A549 (cell line): ENCODE results near the gene KCTD4. TPM values are rescaled to one million over a fixed set of nuclear protein-coding genes. Genes with fewer than 3 reads are reported as not detected.
A peak's percentile ranks its signal among the peaks of the same experiment; 100 is the strongest.

Source experiments
- ATAC-seq, 2 experiments: fragments of 200-7000 bp in 1 of 2; fragments of >200 bp in 1 of 2; cut with Nextera tagmentation in 1 of 2; cut with Tn5 transposase in 1 of 2; 3 replicates each; pipeline versions ENCODE4 v1.8.0 to v1.9.1; 2018 to 2020; ENCODE audit warnings: mild to moderate bottlenecking in 1 of 2, moderate library complexity in 1 of 2
- CTCF ChIA-PET: fragments of 300-600 bp; sonication (Branson Sonifier 250); formaldehyde crosslinking; extraction: SDS; loops from one replicate; lab custom pipeline; 2021; ENCODE audit warnings: antibody characterized with exemption, inconsistent platforms; lab: Yijun Ruan, JAX
- POLR2A ChIA-PET: fragments of 350-600 bp; formaldehyde crosslinking; extraction: SDS; loops from one replicate; lab custom pipeline; 2021; ENCODE audit warnings: antibody characterized with exemption, inconsistent platforms; lab: Yijun Ruan, JAX
- DNase-seq, 2 experiments: peaks; one replicate each; pipeline versions ENCODE4 v3.0.0 to v3.0.0-alpha.2; 2011 to 2016; ENCODE audit warnings: low read depth in 1 of 2, low spot score in 1 of 2
- FAIRE-seq: peaks from 2 replicates; lab custom pipeline; 2011; peaks lifted over from hg19 to GRCh38; lab: Jason Lieb, UNC
- H3K27ac ChIP-seq, 2 experiments: fragments of >200 bp; sonication (Bioruptor Twin); formaldehyde crosslinking; 3 replicates each; pipeline ENCODE4 v1.5.1; 2016 to 2017
- H3K4me1 ChIP-seq: fragments of >200 bp; sonication (Bioruptor Twin); formaldehyde crosslinking; 3 replicates; pipeline ENCODE4 v1.6.1; 2016
- H3K4me2 ChIP-seq: fragments of >200 bp; sonication (Bioruptor Twin); formaldehyde crosslinking; 3 replicates; pipeline ENCODE4 v1.6.1; 2016
- H3K4me3 ChIP-seq: fragments of >200 bp; sonication (Bioruptor Twin); formaldehyde crosslinking; 3 replicates; pipeline ENCODE4 v1.5.1; 2016
- H3K9me3 ChIP-seq: fragments of >200 bp; sonication (Bioruptor Twin); formaldehyde crosslinking; 3 replicates; pipeline ENCODE4 v1.6.1; 2016
- CBX8 ChIP-seq: fragments of 200-600 bp; sonication (generic); IDR thresholded peaks from 2 replicates; pipeline ENCODE4 v1.6.1; 2016
- CHD2 ChIP-seq: fragments of 150-350 bp; IDR thresholded peaks from 2 replicates; pipeline ENCODE4 v1.6.1; 2014; ENCODE audit warnings: low read length; ENCODE audit not compliant: partially characterized antibody
- ESRRA ChIP-seq: fragments of 150-350 bp; IDR thresholded peaks from 2 replicates; pipeline ENCODE4 v1.6.1; 2014; ENCODE audit warnings: mild to moderate bottlenecking, low read length, borderline replicate concordance
- FOXS1 ChIP-seq: fragments of 250-450 bp; sonication (Bioruptor Pico); IDR thresholded peaks from 2 replicates; pipeline ENCODE4 v1.5.0; 2020; ENCODE audit warnings: mild to moderate bottlenecking, moderate library complexity
- GATA3 ChIP-seq: IDR thresholded peaks from 2 replicates; pipeline ENCODE4 v1.6.1; 2012; ENCODE audit warnings: borderline replicate concordance
- HDAC2 ChIP-seq: fragments of 200-600 bp; sonication (generic); IDR thresholded peaks from 2 replicates; pipeline ENCODE4 v1.6.1; 2016
- HEYL ChIP-seq: fragments of 250-450 bp; sonication (Bioruptor Pico); IDR thresholded peaks from 2 replicates; pipeline ENCODE4 v1.8.0; 2021; ENCODE audit warnings: mild to moderate bottlenecking, moderate library complexity
- HOXA7 ChIP-seq: fragments of 250-450 bp; sonication (Bioruptor Pico); IDR thresholded peaks from 2 replicates; pipeline ENCODE4 v1.5.0; 2020; ENCODE audit warnings: mild to moderate bottlenecking, moderate library complexity
- HOXB13 ChIP-seq: fragments of 250-450 bp; sonication (Bioruptor Pico); IDR thresholded peaks from 2 replicates; pipeline ENCODE4 v1.5.0; 2020; ENCODE audit warnings: low read depth, mild to moderate bottlenecking, moderate library complexity
- HOXB5 ChIP-seq: fragments of 250-450 bp; sonication (Bioruptor Pico); IDR thresholded peaks from 2 replicates; pipeline ENCODE4 v1.5.0; 2020; ENCODE audit warnings: mild to moderate bottlenecking, moderate library complexity
- JUNB ChIP-seq: fragments of >200 bp; sonication (Bioruptor Twin); formaldehyde crosslinking; IDR thresholded peaks from 2 replicates; pipeline ENCODE4 v1.6.1; 2016
- KDM1A ChIP-seq: fragments of 200-600 bp; sonication (generic); IDR thresholded peaks from 2 replicates; pipeline ENCODE4 v1.6.1; 2016; ENCODE audit warnings: low read depth, mild to moderate bottlenecking
- MAFK ChIP-seq: fragments of 450-650 bp; IDR thresholded peaks from 2 replicates; pipeline ENCODE4 v1.6.1; 2014; ENCODE audit not compliant: partially characterized antibody
- MYC ChIP-seq: IDR thresholded peaks from 2 replicates; pipeline ENCODE4 v1.6.1; 2012; ENCODE audit warnings: mild to moderate bottlenecking, inconsistent platforms, low read length, improper control_type of control experiment, borderline replicate concordance
- NFE2L2 ChIP-seq: fragments of 150-350 bp; conservative IDR thresholded peaks from 2 replicates; pipeline ENCODE4 v1.6.1; 2014; ENCODE audit warnings: low read length
- NPAS2 ChIP-seq: fragments of 250-450 bp; sonication (Bioruptor Pico); IDR thresholded peaks from 2 replicates; pipeline ENCODE4 v1.8.0; 2022; ENCODE audit warnings: mild to moderate bottlenecking, moderate library complexity, borderline replicate concordance
- NR3C1 ChIP-seq: fragments of >200 bp; sonication (Bioruptor Twin); formaldehyde crosslinking; IDR thresholded peaks from 3 replicates; pipeline ENCODE4 v1.6.1; 2017
- PHF8 ChIP-seq: fragments of 200-600 bp; sonication (generic); IDR thresholded peaks from 2 replicates; pipeline ENCODE4 v1.6.1; 2016; ENCODE audit warnings: low read depth, mild to moderate bottlenecking, antibody characterized with exemption, moderate library complexity, borderline replicate concordance
- POLR2A ChIP-seq: IDR thresholded peaks from 2 replicates; pipeline ENCODE4 v1.6.1; 2012; ENCODE audit warnings: mild to moderate bottlenecking, low read length
- POLR2AphosphoS2 ChIP-seq: conservative IDR thresholded peaks from 2 replicates; pipeline ENCODE4 v1.6.1; 2012; ENCODE audit warnings: low read length, improper control_type of control experiment, inconsistent platforms
- RNF2 ChIP-seq: fragments of 200-600 bp; sonication (generic); IDR thresholded peaks from 2 replicates; pipeline ENCODE4 v1.6.1; 2016; ENCODE audit warnings: low read depth, mild to moderate bottlenecking, antibody characterized with exemption, moderate library complexity, borderline replicate concordance
- SREBF2 ChIP-seq: fragments of 450-650 bp; IDR thresholded peaks from 2 replicates; pipeline ENCODE4 v1.6.1; 2014; ENCODE audit warnings: mild to moderate bottlenecking, moderate library complexity
- ZFP36 ChIP-seq: fragments of 450-650 bp; IDR thresholded peaks from 2 replicates; pipeline ENCODE4 v1.6.1; 2014; ENCODE audit warnings: borderline replicate concordance; ENCODE audit not compliant: partially characterized antibody
- ZNF302 ChIP-seq: fragments of 250-450 bp; sonication (Bioruptor Pico); IDR thresholded peaks from 2 replicates; pipeline ENCODE4 v1.9.0; 2021; ENCODE audit warnings: inconsistent platforms, mild to moderate bottlenecking, moderate library complexity
- ZSCAN20 ChIP-seq: fragments of 250-450 bp; sonication (Bioruptor Pico); IDR thresholded peaks from 2 replicates; pipeline ENCODE4 v1.8.0; 2022; ENCODE audit warnings: mild to moderate bottlenecking, moderate library complexity
- WGBS: methylation state at CpG from one replicate; pipeline ENCODE4 v1.1.6; 2017; ENCODE audit errors: missing lambda C conversion rate; 5-methylcytosine and 5-hydroxymethylcytosine counted together
- polyA plus RNA-seq, 4 experiments: library from polyadenylated mRNA; depleted of rRNA in 3 of 4; stranded (reverse); fragments of >200 nt; fragmentation: RNase III in 1 of 4; extraction: RNeasy Plus Mini Kit Qiagen cat#74134 plus additional on column Dnase treatment in 1 of 4; gene quantifications; 2 replicates in 3 of 4; 3 replicates in 1 of 4; pipeline ENCODE4 v1.2.3, GENCODE V29; 2011 to 2017
- TF ChIP-seq, protein P1 (sequence below): fragments of >200 bp; sonication (Bioruptor Twin); formaldehyde crosslinking; IDR thresholded peaks from 3 replicates; pipeline ENCODE4 v1.6.1; 2016
- TF ChIP-seq, protein P2 (sequence below): IDR thresholded peaks from 2 replicates; pipeline ENCODE4 v1.6.1; 2012; ENCODE audit warnings: low read depth, borderline replicate concordance
- TF ChIP-seq, protein P3 (sequence below): IDR thresholded peaks from 2 replicates; pipeline ENCODE4 v1.6.1; 2012
- TF ChIP-seq, protein P4 (sequence below): fragments of >200 bp; sonication (Bioruptor Twin); formaldehyde crosslinking; IDR thresholded peaks from 3 replicates; pipeline ENCODE4 v1.5.1; 2016
- TF ChIP-seq, protein P5 (sequence below): fragments of >200 bp; sonication (Bioruptor Twin); formaldehyde crosslinking; IDR thresholded peaks from 2 replicates; pipeline ENCODE4 v1.6.1; 2016

KCTD4 gene
- polyA plus RNA-seq, 2 of the 4 experiments (the other 2 are of a cell fraction): not detected

DNA sequence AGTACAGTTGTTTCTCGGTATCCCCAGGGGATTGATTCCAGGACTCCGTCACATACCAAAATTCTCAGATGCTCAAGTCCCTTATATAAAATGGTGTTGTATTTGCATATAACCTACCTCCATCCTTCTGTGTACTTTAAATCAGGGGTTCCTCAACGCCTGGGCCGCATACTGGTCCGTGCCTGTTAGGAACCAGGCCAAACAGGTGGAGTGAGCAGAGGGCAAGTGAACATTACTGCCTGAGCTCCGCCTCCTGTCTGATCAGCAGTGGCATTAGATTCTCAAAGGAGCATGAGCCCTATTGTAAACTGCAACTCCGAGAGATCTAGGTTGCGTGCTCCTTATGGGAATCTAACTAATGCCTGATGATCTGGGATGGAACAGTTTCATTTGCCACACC, 42.2 kb upstream of the KCTD4 start:
- FAIRE-seq (no peak), ATAC-seq (no peak)
- H3K27ac ChIP-seq: no peak overlapping the region
- WGBS: 95% methylated on average over 8 of the region's 8 CpGs
- CTCF ChIA-PET: no interaction called here
- no peaks in the 10 kb centered on the region for H3K9me3 ChIP-seq
- no peak overlapping the region for H3K4me2 ChIP-seq
- peaks cover 19% of the 10 kb centered on the region for H3K4me1 ChIP-seq
- TF ChIP-seq MYC (no peak), SREBF2 (no peak), HOXB5 (CRISPR knock-in tag) (no peak), GATA3 (no peak), KDM1A (no peak), MAFK (no peak), NR3C1 (no peak), FOXS1 (no peak), HEYL (no peak), PHF8 (no peak), ESRRA (no peak), POLR2A (no peak)
- TF ChIP-seq, protein P1, sequence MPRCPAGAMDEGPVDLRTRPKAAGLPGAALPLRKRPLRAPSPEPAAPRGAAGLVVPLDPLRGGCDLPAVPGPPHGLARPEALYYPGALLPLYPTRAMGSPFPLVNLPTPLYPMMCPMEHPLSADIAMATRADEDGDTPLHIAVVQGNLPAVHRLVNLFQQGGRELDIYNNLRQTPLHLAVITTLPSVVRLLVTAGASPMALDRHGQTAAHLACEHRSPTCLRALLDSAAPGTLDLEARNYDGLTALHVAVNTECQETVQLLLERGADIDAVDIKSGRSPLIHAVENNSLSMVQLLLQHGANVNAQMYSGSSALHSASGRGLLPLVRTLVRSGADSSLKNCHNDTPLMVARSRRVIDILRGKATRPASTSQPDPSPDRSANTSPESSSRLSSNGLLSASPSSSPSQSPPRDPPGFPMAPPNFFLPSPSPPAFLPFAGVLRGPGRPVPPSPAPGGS: no peak
- TF ChIP-seq, protein P2, sequence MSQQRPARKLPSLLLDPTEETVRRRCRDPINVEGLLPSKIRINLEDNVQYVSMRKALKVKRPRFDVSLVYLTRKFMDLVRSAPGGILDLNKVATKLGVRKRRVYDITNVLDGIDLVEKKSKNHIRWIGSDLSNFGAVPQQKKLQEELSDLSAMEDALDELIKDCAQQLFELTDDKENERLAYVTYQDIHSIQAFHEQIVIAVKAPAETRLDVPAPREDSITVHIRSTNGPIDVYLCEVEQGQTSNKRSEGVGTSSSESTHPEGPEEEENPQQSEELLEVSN: no peak
- TF ChIP-seq, protein P3, sequence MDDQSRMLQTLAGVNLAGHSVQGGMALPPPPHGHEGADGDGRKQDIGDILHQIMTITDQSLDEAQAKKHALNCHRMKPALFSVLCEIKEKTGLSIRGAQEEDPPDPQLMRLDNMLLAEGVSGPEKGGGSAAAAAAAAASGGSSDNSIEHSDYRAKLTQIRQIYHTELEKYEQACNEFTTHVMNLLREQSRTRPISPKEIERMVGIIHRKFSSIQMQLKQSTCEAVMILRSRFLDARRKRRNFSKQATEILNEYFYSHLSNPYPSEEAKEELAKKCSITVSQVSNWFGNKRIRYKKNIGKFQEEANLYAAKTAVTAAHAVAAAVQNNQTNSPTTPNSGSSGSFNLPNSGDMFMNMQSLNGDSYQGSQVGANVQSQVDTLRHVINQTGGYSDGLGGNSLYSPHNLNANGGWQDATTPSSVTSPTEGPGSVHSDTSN: no peak
- TF ChIP-seq, protein P4, sequence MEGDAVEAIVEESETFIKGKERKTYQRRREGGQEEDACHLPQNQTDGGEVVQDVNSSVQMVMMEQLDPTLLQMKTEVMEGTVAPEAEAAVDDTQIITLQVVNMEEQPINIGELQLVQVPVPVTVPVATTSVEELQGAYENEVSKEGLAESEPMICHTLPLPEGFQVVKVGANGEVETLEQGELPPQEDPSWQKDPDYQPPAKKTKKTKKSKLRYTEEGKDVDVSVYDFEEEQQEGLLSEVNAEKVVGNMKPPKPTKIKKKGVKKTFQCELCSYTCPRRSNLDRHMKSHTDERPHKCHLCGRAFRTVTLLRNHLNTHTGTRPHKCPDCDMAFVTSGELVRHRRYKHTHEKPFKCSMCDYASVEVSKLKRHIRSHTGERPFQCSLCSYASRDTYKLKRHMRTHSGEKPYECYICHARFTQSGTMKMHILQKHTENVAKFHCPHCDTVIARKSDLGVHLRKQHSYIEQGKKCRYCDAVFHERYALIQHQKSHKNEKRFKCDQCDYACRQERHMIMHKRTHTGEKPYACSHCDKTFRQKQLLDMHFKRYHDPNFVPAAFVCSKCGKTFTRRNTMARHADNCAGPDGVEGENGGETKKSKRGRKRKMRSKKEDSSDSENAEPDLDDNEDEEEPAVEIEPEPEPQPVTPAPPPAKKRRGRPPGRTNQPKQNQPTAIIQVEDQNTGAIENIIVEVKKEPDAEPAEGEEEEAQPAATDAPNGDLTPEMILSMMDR: no peak
- TF ChIP-seq, all 56 proteins: peak for 0
- POLR2A ChIA-PET: no interaction called here
- DNase-seq: no peak
- H3K4me3 ChIP-seq: no peak overlapping the region

DNA sequence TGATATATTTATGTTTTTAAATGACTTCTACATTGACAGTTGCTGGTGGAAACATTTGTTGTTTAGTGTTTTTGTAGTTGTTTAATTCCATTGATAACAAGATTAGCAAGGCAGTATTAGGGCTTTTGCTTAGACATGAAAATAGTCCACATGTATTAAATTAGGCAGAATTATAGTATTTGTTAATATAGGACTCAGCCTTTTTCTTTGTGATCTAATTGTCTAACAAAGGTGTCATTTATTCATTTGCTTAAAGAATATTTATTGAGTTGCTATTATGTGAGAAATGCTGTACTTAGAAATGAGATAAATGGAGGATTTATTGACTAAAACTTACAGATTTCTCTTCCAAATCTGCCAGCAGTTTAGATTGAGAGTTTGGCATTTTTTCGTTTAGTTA, 41.7 kb upstream of the KCTD4 start:
- ATAC-seq (no peak), DNase-seq (no peak), FAIRE-seq (no peak)
- peak overlapping the region; percentile 47 for H3K4me2 ChIP-seq
- TF ChIP-seq HOXA7 (CRISPR knock-in tag) (no peak), POLR2AphosphoS2 (no peak), NPAS2 (no peak), ZNF302 (CRISPR knock-in tag) (no peak), HOXB5 (CRISPR knock-in tag) (no peak), NR3C1 (no peak), CHD2 (no peak), CBX8 (no peak), POLR2A (no peak), HDAC2 (no peak), SREBF2 (no peak), RNF2 (no peak), HOXB13 (CRISPR knock-in tag) (no peak), HEYL (no peak), ZFP36 (no peak), ZSCAN20 (CRISPR knock-in tag) (no peak), JUNB (no peak), NFE2L2 (no peak)
- TF ChIP-seq, protein P1: no peak
- TF ChIP-seq, protein P5, sequence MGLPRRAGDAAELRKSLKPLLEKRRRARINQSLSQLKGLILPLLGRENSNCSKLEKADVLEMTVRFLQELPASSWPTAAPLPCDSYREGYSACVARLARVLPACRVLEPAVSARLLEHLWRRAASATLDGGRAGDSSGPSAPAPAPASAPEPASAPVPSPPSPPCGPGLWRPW: no peak
- no peak overlapping the region for H3K27ac ChIP-seq
- H3K4me1 ChIP-seq: peaks cover 19% of the 10 kb centered on the region
- H3K9me3 ChIP-seq: no peaks in the 10 kb centered on the region
- ChIA-PET CTCF (no interaction called here), POLR2A (no interaction called here)
- H3K4me3 ChIP-seq: no peak overlapping the region
- WGBS: 86% methylated on average over 1 of the region's 1 CpG
